PC-9 (cell line): ENCODE data around the gene EZR. TPM values are rescaled to one million over a fixed set of nuclear protein-coding genes. Genes with fewer than 3 reads are reported as not detected.

ENCODE experiments used
- BruUV-seq: library from RNA; stranded (reverse); fragments of 400-500 nt; replicated peaks from 2 replicates; lab custom pipeline; 2021; lab: Mats Ljungman, UMichigan
- CTCF ChIA-PET: fragments of 300-600 bp; sonication (Branson Sonifier 250); formaldehyde crosslinking; loops from one replicate; lab custom pipeline; 2022; ENCODE audit warnings: antibody characterized with exemption; lab: Charles Lee
- POLR2A ChIA-PET: fragments of 300-600 bp; sonication (Branson Sonifier 250); formaldehyde crosslinking; loops from one replicate; lab custom pipeline; 2022; ENCODE audit warnings: antibody characterized with exemption; ENCODE audit not compliant: unreplicated experiment; lab: Charles Lee
- DNase-seq, 2 experiments: peaks; one replicate each; pipeline versions ENCODE4 v3.0.0 to v3.0.0-alpha.2; 2015 to 2022; ENCODE audit warnings: mixed read lengths in 1 of 2
- H2AFZ ChIP-seq: fragments of 200-600 bp; sonication (generic); 2 replicates; pipeline ENCODE4 v1.8.1; 2017; ENCODE audit warnings: antibody characterized with exemption
- H3F3A ChIP-seq: fragments of 200-600 bp; sonication (generic); 2 replicates; pipeline ENCODE4 v1.8.1; 2017; ENCODE audit warnings: antibody characterized with exemption, mild to moderate bottlenecking, low read depth; ENCODE audit not compliant: insufficient read depth
- H3K27ac ChIP-seq: fragments of 200-600 bp; sonication (generic); 2 replicates; pipeline ENCODE4 v1.6.1; 2016; ENCODE audit warnings: mixed run types
- H3K27me3 ChIP-seq: fragments of 200-600 bp; sonication (generic); 2 replicates; pipeline ENCODE4 v1.6.1; 2016; ENCODE audit warnings: low read depth, mixed run types; ENCODE audit not compliant: insufficient read depth
- H3K36me3 ChIP-seq: fragments of 200-600 bp; sonication (generic); 2 replicates; pipeline ENCODE4 v1.6.1; 2016; ENCODE audit warnings: low read depth, mixed run types
- H3K4me1 ChIP-seq: fragments of 200-600 bp; sonication (generic); replicated peaks from 2 replicates; pipeline ENCODE4 v1.6.1; 2016; ENCODE audit warnings: mixed run types; ENCODE audit not compliant: insufficient read depth
- H3K4me2 ChIP-seq: fragments of 200-600 bp; sonication (generic); 2 replicates; pipeline ENCODE4 v1.6.1; 2017; ENCODE audit warnings: mixed run types
- H3K4me3 ChIP-seq: fragments of 200-600 bp; sonication (generic); 2 replicates; pipeline ENCODE4 v1.6.1; 2016; ENCODE audit warnings: mixed run types
- H3K79me2 ChIP-seq: fragments of 200-600 bp; sonication (generic); 2 replicates; pipeline ENCODE4 v1.6.1; 2017; ENCODE audit warnings: low read depth, mixed run types
- H3K9me2 ChIP-seq: fragments of 200-600 bp; sonication (generic); 2 replicates; pipeline ENCODE4 v1.8.1; 2017; ENCODE audit warnings: mild to moderate bottlenecking; ENCODE audit not compliant: insufficient read depth
- H3K9me3 ChIP-seq: fragments of 200-600 bp; sonication (generic); 2 replicates; pipeline ENCODE4 v1.8.1; 2016; ENCODE audit warnings: low read depth; ENCODE audit not compliant: insufficient read depth
- H4K20me1 ChIP-seq: fragments of 200-600 bp; sonication (generic); 2 replicates; pipeline ENCODE4 v1.8.1; 2017; ENCODE audit not compliant: insufficient read depth
- EZH2 ChIP-seq: fragments of 200-600 bp; sonication (generic); IDR thresholded peaks from 2 replicates; pipeline ENCODE4 v1.8.0; 2017; ENCODE audit warnings: antibody characterized with exemption, low read depth
- intact Hi-C: fragments of 100-400 bp; cut with micrococcal nuclease; formaldehyde crosslinking; loops from one replicate; pipeline ENCODE4 v1.10.0; 2022; ENCODE audit not compliant: unreplicated experiment
- total RNA-seq: library from RNA; stranded (reverse); gene quantifications from 2 replicates; pipeline ENCODE4 v1.2.3, GENCODE V29; 2021
- TF ChIP-seq, protein P1 (sequence below): fragments of 200-600 bp; sonication (generic); conservative IDR thresholded peaks from 2 replicates; pipeline ENCODE4 v1.6.1; 2017; ENCODE audit warnings: mixed run types, antibody characterized with exemption, mild to moderate bottlenecking, moderate library complexity

Gene EZR
- total RNA-seq, 1 experiment from 2014 or later = 240 TPM

- Histone ChIP-seq H2AFZ (no peak overlapping the region), H3K9me3 (no peaks in the 10 kb centered on the region), H4K20me1 (no peaks in the 10 kb centered on the region), H3K4me3 (peak overlapping the region; percentile 43), H3K4me1 (peaks cover 91% of the 10 kb centered on the region), H3K9me2 (no peaks in the 10 kb centered on the region), H3K36me3 (no peaks in the 10 kb centered on the region), H3K4me2 (peak overlapping the region; percentile 84), H3K27me3 (no peaks in the 10 kb centered on the region), H3K79me2 (peaks cover 51% of the 10 kb centered on the region), H3F3A (peaks cover 64% of the 10 kb centered on the region), H3K27ac (peak overlapping the region; percentile 99)
- POLR2A ChIA-PET = interaction anchor here (0.5 to 2.0 kb wide), 10 partner anchors 13 to 148 kb away, joined by 3 to 30 read pairs (median 6); partner anchors contain the start of genes EZR and RSPH3
- intact Hi-C loops = loop anchor here (10.0 kb wide), 1 partner anchor 210 kb away; the partner anchor contains the start of gene DYNLT1
- no peak for TF ChIP-seq EZH2
- TF ChIP-seq, protein P1, sequence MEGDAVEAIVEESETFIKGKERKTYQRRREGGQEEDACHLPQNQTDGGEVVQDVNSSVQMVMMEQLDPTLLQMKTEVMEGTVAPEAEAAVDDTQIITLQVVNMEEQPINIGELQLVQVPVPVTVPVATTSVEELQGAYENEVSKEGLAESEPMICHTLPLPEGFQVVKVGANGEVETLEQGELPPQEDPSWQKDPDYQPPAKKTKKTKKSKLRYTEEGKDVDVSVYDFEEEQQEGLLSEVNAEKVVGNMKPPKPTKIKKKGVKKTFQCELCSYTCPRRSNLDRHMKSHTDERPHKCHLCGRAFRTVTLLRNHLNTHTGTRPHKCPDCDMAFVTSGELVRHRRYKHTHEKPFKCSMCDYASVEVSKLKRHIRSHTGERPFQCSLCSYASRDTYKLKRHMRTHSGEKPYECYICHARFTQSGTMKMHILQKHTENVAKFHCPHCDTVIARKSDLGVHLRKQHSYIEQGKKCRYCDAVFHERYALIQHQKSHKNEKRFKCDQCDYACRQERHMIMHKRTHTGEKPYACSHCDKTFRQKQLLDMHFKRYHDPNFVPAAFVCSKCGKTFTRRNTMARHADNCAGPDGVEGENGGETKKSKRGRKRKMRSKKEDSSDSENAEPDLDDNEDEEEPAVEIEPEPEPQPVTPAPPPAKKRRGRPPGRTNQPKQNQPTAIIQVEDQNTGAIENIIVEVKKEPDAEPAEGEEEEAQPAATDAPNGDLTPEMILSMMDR = no peak
- DNase-seq = peak in 1 of 2 experiments; percentile 86
- CTCF ChIA-PET = interaction anchor here (0.6 kb wide), 2 partner anchors 17 to 118 kb away, joined by 3 to 5 read pairs; no protein-coding TSS in a partner anchor
- BruUV-seq = no TSS peak
Observed at GRCh38 chr6:158854214-158855101, 35.3 kb upstream of the EZR start.

GRCh38 chr6:158853880-158854213 is 34.7 kb upstream of the EZR start:
- H3K9me3 ChIP-seq = no peaks in the 10 kb centered on the region
- H3K79me2 ChIP-seq = peaks cover 57% of the 10 kb centered on the region
- TF ChIP-seq EZH2 = no peak
- TF ChIP-seq, protein P1 = no peak
- peaks cover 70% of the 10 kb centered on the region for H3F3A ChIP-seq
- H3K36me3 ChIP-seq = no peaks in the 10 kb centered on the region
- H3K4me2 ChIP-seq = peak overlapping the region; percentile 84
- intact Hi-C loops = loop anchor here (1.0 to 10.0 kb wide), 8 partner anchors 15 to 209 kb away; partner anchors contain the start of gene DYNLT1
- ChIA-PET POLR2A (interaction anchor here (0.5 to 2.0 kb wide), 13 partner anchors 13 to 208 kb away, joined by 3 to 30 read pairs (median 5); partner anchors contain the start of gene RSPH3), CTCF (interaction anchor here (0.6 kb wide), 1 partner anchor 18 kb away, joined by 5 read pairs; no protein-coding TSS in a partner anchor)
- no peak for DNase-seq
- H3K27me3 ChIP-seq = no peaks in the 10 kb centered on the region
- BruUV-seq = TSS peak; percentile 52
- no peaks in the 10 kb centered on the region for H3K9me2 ChIP-seq
- H3K27ac ChIP-seq = peak overlapping the region; percentile 99
- peaks cover 93% of the 10 kb centered on the region for H3K4me1 ChIP-seq
- no peaks in the 10 kb centered on the region for H4K20me1 ChIP-seq
- no peak overlapping the region for H2AFZ ChIP-seq
- H3K4me3 ChIP-seq = peak overlapping the region; percentile 43

- Histone ChIP-seq H3K27ac (peak overlapping the region; percentile 99), H3K36me3 (no peaks in the 10 kb centered on the region), H3K9me2 (no peaks in the 10 kb centered on the region), H3K4me2 (peak overlapping the region; percentile 87), H3K4me3 (peak overlapping the region; percentile 51), H3K9me3 (no peaks in the 10 kb centered on the region), H3K4me1 (peaks cover 93% of the 10 kb centered on the region), H3K27me3 (no peaks in the 10 kb centered on the region), H4K20me1 (no peaks in the 10 kb centered on the region), H3K79me2 (peaks cover 62% of the 10 kb centered on the region), H3F3A (peaks cover 76% of the 10 kb centered on the region), H2AFZ (no peak overlapping the region)
- intact Hi-C loops = loop anchor here (1.0 to 10.0 kb wide), 8 partner anchors 16 to 208 kb away; partner anchors contain the start of gene DYNLT1
- DNase-seq = peak; percentile 92 to 100
- ChIA-PET POLR2A (interaction anchor here (0.5 to 2.0 kb wide), 13 partner anchors 12 to 208 kb away, joined by 3 to 30 read pairs (median 3); partner anchors contain the start of gene RSPH3), CTCF (interaction anchor here (0.6 kb wide), 2 partner anchors 16 to 18 kb away, joined by 5 to 7 read pairs; no protein-coding TSS in a partner anchor)
- TF ChIP-seq, protein P1 = no peak
- no peak for TF ChIP-seq EZH2
- no TSS peak for BruUV-seq
Observed at GRCh38 chr6:158853072-158853879, 34.1 kb upstream of the EZR start.
